ENCODE measurements around the gene KSR1.

- TF ChIP-seq CTCF (IDR thresholded peaks at IDR 0.05; ENCODE audit: low read depth, low read length) (no peak), EZH2phosphoT487 (IDR thresholded peaks at IDR 0.05; ENCODE audit: low read depth) (no peak)
Observed at GRCh38 chr17:27497696-27498095, 41.4 kb downstream of the KSR1 start.

Data from OCI-LY3 (cell line).